ENCODE measurements around the gene LRRTM2. TPM values are rescaled to one million over a fixed set of nuclear protein-coding genes. Genes with fewer than 3 reads are reported as not detected.

LRRTM2 gene
- total and polyA plus RNA-seq, 9 donors: 0.07 to 0.92 (median 0.23) TPM

- H3K4me3 ChIP-seq: no peak overlapping the region
- no peak overlapping the region for H3K27ac ChIP-seq
- H3K27me3 ChIP-seq: no peaks in the 10 kb centered on the region
- no peaks in the 10 kb centered on the region for H3K9me3 ChIP-seq
- intact Hi-C loops (cut with DNase I): no loop called here
- DNase-seq: no peak
- no peaks in the 10 kb centered on the region for H3K36me3 ChIP-seq
- H3K4me1 ChIP-seq (ENCODE audit: insufficient read depth): peaks cover 4% of the 10 kb centered on the region
- TF ChIP-seq POLR2A (IDR thresholded peaks at IDR 0.05) (no peak), EP300 (IDR thresholded peaks at IDR 0.05) (no peak), CTCF (IDR thresholded peaks at IDR 0.05) (no peak)
- WGBS, 3 donors: 95 to 98% (median 98%) methylated on average over 2 of the region's 2 CpGs
Observed at GRCh38 chr5:138901716-138902115, 26.6 kb upstream of the LRRTM2 start.

- H3K36me3 ChIP-seq: no peaks in the 10 kb centered on the region
- no peak for DNase-seq
- WGBS, 3 donors: 66 to 70% (median 66%) methylated on average over 6 of the region's 6 CpGs
- no peak overlapping the region for H3K4me3 ChIP-seq
- intact Hi-C loops (cut with DNase I): no loop called here
- no peak for TF ChIP-seq POLR2A (IDR thresholded peaks at IDR 0.05)
- TF ChIP-seq EP300 (IDR thresholded peaks at IDR 0.05): no peak
- no peak for TF ChIP-seq CTCF (IDR thresholded peaks at IDR 0.05)
- no peak overlapping the region for H3K27ac ChIP-seq
- H3K9me3 ChIP-seq: no peaks in the 10 kb centered on the region
- H3K27me3 ChIP-seq: no peaks in the 10 kb centered on the region
- peaks cover 11% of the 10 kb centered on the region for H3K4me1 ChIP-seq (ENCODE audit: insufficient read depth)
Observed at GRCh38 chr5:138900281-138900965, 25.3 kb upstream of the LRRTM2 start.

DNA sequence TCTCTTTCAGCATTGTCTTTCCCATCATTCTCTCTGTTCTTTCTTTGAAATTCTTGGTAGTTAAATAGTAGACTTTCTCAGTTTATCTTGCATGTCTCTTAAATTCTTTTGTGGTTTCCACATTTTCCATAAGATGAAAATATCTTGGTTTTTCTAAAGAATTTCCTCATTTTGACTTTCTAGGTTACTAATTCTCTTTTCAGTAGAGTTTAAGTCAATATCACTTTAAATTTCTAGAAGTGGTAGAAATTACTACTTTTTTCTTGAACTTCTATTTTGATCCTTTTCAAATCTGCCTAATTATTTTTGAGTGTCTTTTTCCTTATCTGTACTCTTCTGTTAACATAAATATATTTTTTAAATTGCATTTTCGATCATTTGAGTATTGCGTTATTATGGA lies 23.6 kb upstream of the LRRTM2 start:
- intact Hi-C loops (cut with DNase I): no loop called here
- Histone ChIP-seq H3K4me1 (ENCODE audit: insufficient read depth) (peaks cover 13% of the 10 kb centered on the region), H3K9me3 (no peaks in the 10 kb centered on the region), H3K36me3 (no peaks in the 10 kb centered on the region), H3K27me3 (no peaks in the 10 kb centered on the region), H3K4me3 (no peak overlapping the region), H3K27ac (no peak overlapping the region)
- no peak for DNase-seq
- TF ChIP-seq EP300 (IDR thresholded peaks at IDR 0.05) (no peak), CTCF (IDR thresholded peaks at IDR 0.05) (no peak), POLR2A (IDR thresholded peaks at IDR 0.05) (no peak)
- WGBS, 3 donors: 90 to 96% (median 95%) methylated on average over 2 of the region's 2 CpGs

GRCh38 chr5:138898299-138898698 lies 23.2 kb upstream of the LRRTM2 start:
- Histone ChIP-seq H3K27ac (no peak overlapping the region), H3K36me3 (no peaks in the 10 kb centered on the region), H3K27me3 (no peaks in the 10 kb centered on the region), H3K4me3 (no peak overlapping the region), H3K9me3 (no peaks in the 10 kb centered on the region), H3K4me1 (ENCODE audit: insufficient read depth) (peaks cover 13% of the 10 kb centered on the region)
- DNase-seq: no peak
- no peak for TF ChIP-seq CTCF (IDR thresholded peaks at IDR 0.05)
- no peak for TF ChIP-seq POLR2A (IDR thresholded peaks at IDR 0.05)
- TF ChIP-seq EP300 (IDR thresholded peaks at IDR 0.05): no peak
- WGBS, 3 donors: 96 to 98% (median 98%) methylated on average over 1 of the region's 1 CpG
- intact Hi-C loops (cut with DNase I): no loop called here
